A549 (cell line): ENCODE data around the gene RNF175. TPM values are rescaled to one million over a fixed set of nuclear protein-coding genes. Genes with fewer than 3 reads are reported as not detected.

ENCODE experiments used
- ATAC-seq, 2 experiments: fragments of 200-7000 bp in 1 of 2; fragments of >200 bp in 1 of 2; cut with Nextera tagmentation in 1 of 2; cut with Tn5 transposase in 1 of 2; 3 replicates each; pipeline versions ENCODE4 v1.8.0 to v1.9.1; 2018 to 2020; ENCODE audit warnings: mild to moderate bottlenecking in 1 of 2, moderate library complexity in 1 of 2
- CTCF ChIA-PET: fragments of 300-600 bp; sonication (Branson Sonifier 250); formaldehyde crosslinking; extraction: SDS; loops from one replicate; lab custom pipeline; 2021; ENCODE audit warnings: antibody characterized with exemption, inconsistent platforms; lab: Yijun Ruan, JAX
- POLR2A ChIA-PET: fragments of 350-600 bp; formaldehyde crosslinking; extraction: SDS; loops from one replicate; lab custom pipeline; 2021; ENCODE audit warnings: antibody characterized with exemption, inconsistent platforms; lab: Yijun Ruan, JAX
- DNase-seq, 2 experiments: peaks; one replicate each; pipeline versions ENCODE4 v3.0.0 to v3.0.0-alpha.2; 2011 to 2016; ENCODE audit warnings: low read depth in 1 of 2, low spot score in 1 of 2
- FAIRE-seq: peaks from 2 replicates; lab custom pipeline; 2011; peaks lifted over from hg19 to GRCh38; lab: Jason Lieb, UNC
- H3K27ac ChIP-seq, 2 experiments: fragments of >200 bp; sonication (Bioruptor Twin); formaldehyde crosslinking; 3 replicates each; pipeline ENCODE4 v1.5.1; 2016 to 2017
- H3K4me1 ChIP-seq: fragments of >200 bp; sonication (Bioruptor Twin); formaldehyde crosslinking; 3 replicates; pipeline ENCODE4 v1.6.1; 2016
- H3K4me2 ChIP-seq: fragments of >200 bp; sonication (Bioruptor Twin); formaldehyde crosslinking; 3 replicates; pipeline ENCODE4 v1.6.1; 2016
- H3K4me3 ChIP-seq: fragments of >200 bp; sonication (Bioruptor Twin); formaldehyde crosslinking; 3 replicates; pipeline ENCODE4 v1.5.1; 2016
- H3K9me3 ChIP-seq: fragments of >200 bp; sonication (Bioruptor Twin); formaldehyde crosslinking; 3 replicates; pipeline ENCODE4 v1.6.1; 2016
- CEBPB ChIP-seq, 2 experiments: fragments of >200 bp in 1 of 2; sonication (Bioruptor Twin) in 1 of 2; formaldehyde crosslinking in 1 of 2; IDR thresholded peaks; 2 replicates each; pipeline ENCODE4 v1.6.1; 2012 to 2016
- ELK1 ChIP-seq: fragments of 150-350 bp; IDR thresholded peaks from 2 replicates; pipeline ENCODE4 v1.6.1; 2014; ENCODE audit warnings: low read depth, mild to moderate bottlenecking, low read length
- ESRRA ChIP-seq: fragments of 150-350 bp; IDR thresholded peaks from 2 replicates; pipeline ENCODE4 v1.6.1; 2014; ENCODE audit warnings: mild to moderate bottlenecking, low read length, borderline replicate concordance
- FOSL2 ChIP-seq, 2 experiments: fragments of 450-650 bp in 1 of 2; fragments of >200 bp in 1 of 2; sonication (Bioruptor Twin) in 1 of 2; formaldehyde crosslinking; IDR thresholded peaks; 2 replicates each; pipeline versions ENCODE4 v1.5.0 to v1.6.1; 2016 to 2020; ENCODE audit warnings: mild to moderate bottlenecking in 1 of 2, moderate library complexity in 1 of 2
- FOXS1 ChIP-seq: fragments of 250-450 bp; sonication (Bioruptor Pico); IDR thresholded peaks from 2 replicates; pipeline ENCODE4 v1.5.0; 2020; ENCODE audit warnings: mild to moderate bottlenecking, moderate library complexity
- HDAC2 ChIP-seq: fragments of 200-600 bp; sonication (generic); IDR thresholded peaks from 2 replicates; pipeline ENCODE4 v1.6.1; 2016
- HES2 ChIP-seq: fragments of >200 bp; sonication (Bioruptor Twin); formaldehyde crosslinking; IDR thresholded peaks from 2 replicates; pipeline ENCODE4 v1.6.1; 2016
- HMGXB4 ChIP-seq: fragments of 250-450 bp; sonication (Bioruptor Pico); IDR thresholded peaks from 2 replicates; pipeline ENCODE4 v1.5.0; 2021; ENCODE audit warnings: mild to moderate bottlenecking, moderate library complexity, borderline replicate concordance
- JUNB ChIP-seq: fragments of >200 bp; sonication (Bioruptor Twin); formaldehyde crosslinking; IDR thresholded peaks from 2 replicates; pipeline ENCODE4 v1.6.1; 2016
- MAZ ChIP-seq: fragments of 150-350 bp; IDR thresholded peaks from 2 replicates; pipeline ENCODE4 v1.6.1; 2014; ENCODE audit warnings: antibody characterized with exemption, low read depth, low read length, borderline replicate concordance
- NPAS2 ChIP-seq: fragments of 250-450 bp; sonication (Bioruptor Pico); IDR thresholded peaks from 2 replicates; pipeline ENCODE4 v1.8.0; 2022; ENCODE audit warnings: mild to moderate bottlenecking, moderate library complexity, borderline replicate concordance
- PHF8 ChIP-seq: fragments of 200-600 bp; sonication (generic); IDR thresholded peaks from 2 replicates; pipeline ENCODE4 v1.6.1; 2016; ENCODE audit warnings: low read depth, mild to moderate bottlenecking, antibody characterized with exemption, moderate library complexity, borderline replicate concordance
- RAD21 ChIP-seq, 2 experiments: fragments of >200 bp in 1 of 2; sonication (Bioruptor Twin) in 1 of 2; formaldehyde crosslinking in 1 of 2; IDR thresholded peaks in 1 of 2; conservative IDR thresholded peaks in 1 of 2; 2 replicates in 1 of 2; 3 replicates in 1 of 2; pipeline ENCODE4 v1.6.1; 2012 to 2018; ENCODE audit warnings: inconsistent platforms in 1 of 2
- RARB ChIP-seq: fragments of 250-450 bp; sonication (Bioruptor Pico); IDR thresholded peaks from 2 replicates; pipeline ENCODE4 v1.8.0; 2021; ENCODE audit warnings: mild to moderate bottlenecking, moderate library complexity
- REST ChIP-seq: fragments of 200-600 bp; sonication (generic); IDR thresholded peaks from 2 replicates; pipeline ENCODE4 v1.6.1; 2016; ENCODE audit warnings: antibody characterized with exemption, mild to moderate bottlenecking, moderate library complexity
- RNF2 ChIP-seq: fragments of 200-600 bp; sonication (generic); IDR thresholded peaks from 2 replicates; pipeline ENCODE4 v1.6.1; 2016; ENCODE audit warnings: low read depth, mild to moderate bottlenecking, antibody characterized with exemption, moderate library complexity, borderline replicate concordance
- SMC3 ChIP-seq: fragments of >200 bp; sonication (Bioruptor Twin); formaldehyde crosslinking; IDR thresholded peaks from 3 replicates; pipeline ENCODE4 v1.6.1; 2018; ENCODE audit warnings: inconsistent platforms
- SREBF2 ChIP-seq: fragments of 450-650 bp; IDR thresholded peaks from 2 replicates; pipeline ENCODE4 v1.6.1; 2014; ENCODE audit warnings: mild to moderate bottlenecking, moderate library complexity
- USF2 ChIP-seq: fragments of 450-650 bp; IDR thresholded peaks from 2 replicates; pipeline ENCODE4 v1.6.1; 2014; ENCODE audit warnings: antibody characterized with exemption
- ZFP36 ChIP-seq: fragments of 450-650 bp; IDR thresholded peaks from 2 replicates; pipeline ENCODE4 v1.6.1; 2014; ENCODE audit warnings: borderline replicate concordance; ENCODE audit not compliant: partially characterized antibody
- WGBS: methylation state at CpG from one replicate; pipeline ENCODE4 v1.1.6; 2017; ENCODE audit errors: missing lambda C conversion rate; 5-methylcytosine and 5-hydroxymethylcytosine counted together
- polyA minus RNA-seq: library from RNA; depleted of rRNA, polyadenylated mRNA; stranded (reverse); fragments of >200 nt; gene quantifications from 2 replicates; pipeline ENCODE4 v1.2.3, GENCODE V29; 2011; rRNA and poly(A)+ RNA removed
- polyA plus RNA-seq, 4 experiments: library from polyadenylated mRNA; depleted of rRNA in 3 of 4; stranded (reverse); fragments of >200 nt; fragmentation: RNase III in 1 of 4; extraction: RNeasy Plus Mini Kit Qiagen cat#74134 plus additional on column Dnase treatment in 1 of 4; gene quantifications; 2 replicates in 3 of 4; 3 replicates in 1 of 4; pipeline ENCODE4 v1.2.3, GENCODE V29; 2011 to 2017

RNF175 gene
- polyA plus RNA-seq (2011; rRNA removed) (0.05 TPM in 1 of 2 replicates, not detected in the other), polyA plus RNA-seq (2017; fragmentation: RNase III; extraction: RNeasy Plus Mini Kit Qiagen cat#74134 plus additional on column Dnase treatment) (not detected in 3 replicates), polyA minus RNA-seq (not detected in 2 replicates)
- polyA plus RNA-seq (2012; cell fraction: cytosol; rRNA removed) = not detected in 2 replicates
- polyA plus RNA-seq (2012; cell fraction: nucleus; rRNA removed) = not detected in 2 replicates

- TF ChIP-seq MAZ = no peak
- TF ChIP-seq RARB = no peak
- no peak for TF ChIP-seq PHF8
- TF ChIP-seq NPAS2 (CRISPR knock-in tag) = no peak
- TF ChIP-seq RAD21 (conservative IDR thresholded peaks at IDR 0.05 in 1 of 2, IDR thresholded peaks at IDR 0.05 in 1 of 2) = no peak
- TF ChIP-seq FOXS1 = no peak
- TF ChIP-seq ELK1 = no peak
- TF ChIP-seq CEBPB (IDR thresholded peaks at IDR 0.05) = no peak
- TF ChIP-seq FOSL2 (IDR thresholded peaks at IDR 0.05) = no peak
- TF ChIP-seq FOSL2 (CRISPR knock-in tag; IDR thresholded peaks at IDR 0.05) = no peak
- TF ChIP-seq USF2 = no peak
- no peak for TF ChIP-seq SMC3
- no peak for TF ChIP-seq HDAC2
- no peak for TF ChIP-seq ZFP36
- no peak for TF ChIP-seq HMGXB4 (CRISPR knock-in tag)
- no peak for TF ChIP-seq RNF2
- DNase-seq = no peak
- peak; percentile 44 to 81; a peak in 5 of 6 replicates for ATAC-seq
- H3K27ac ChIP-seq = peak within 1 kb of the TSS in 1 of 2 experiments; percentile 65; a peak in 3 of 6 replicates
- POLR2A ChIA-PET = no interaction called here
- H3K4me2 ChIP-seq = peak within 1 kb of the TSS; percentile 94
- peak within 1 kb of the TSS; percentile 48 for H3K4me3 ChIP-seq
- no peaks in the 10 kb centered on the region for H3K4me1 ChIP-seq
- FAIRE-seq = no peak
- 83% methylated on average over 12 of the region's 76 CpGs for WGBS
- H3K9me3 ChIP-seq = no peaks in the 10 kb centered on the region
- CTCF ChIA-PET = no interaction called here
These were observed at the start of gene RNF175 for GRCh38 chr4:153759407-153760316. RNF175 (minus strand) TSS chr4:153760024; CDS start chr4:153759862, 162 bp downstream.

GRCh38 chr4:153809307-153809706 lies 49.5 kb upstream of the RNF175 start:
- POLR2A ChIA-PET = no interaction called here
- no peak for FAIRE-seq

GRCh38 chr4:153808175-153808574 lies 48.4 kb upstream of the RNF175 start:
- no peak for TF ChIP-seq HES2
- TF ChIP-seq REST = no peak
- no peak for TF ChIP-seq SREBF2
- no peak for TF ChIP-seq JUNB
- TF ChIP-seq USF2 = no peak
- Histone ChIP-seq H3K9me3 (no peaks in the 10 kb centered on the region), H3K4me3 (no peak overlapping the region), H3K4me2 (no peak overlapping the region), H3K27ac (no peak overlapping the region), H3K4me1 (no peaks in the 10 kb centered on the region)
- ATAC-seq = no peak
- POLR2A ChIA-PET = no interaction called here
- no peak for FAIRE-seq
- CTCF ChIA-PET = no interaction called here
- WGBS = 43% methylated on average over 1 of the region's 1 CpG
- no peak for DNase-seq

More at GRCh38 chr4:153809307-153809706, 49.5 kb upstream of the RNF175 start:
- Histone ChIP-seq H3K4me1 (no peaks in the 10 kb centered on the region), H3K27ac (no peak overlapping the region), H3K4me2 (no peak overlapping the region), H3K4me3 (no peak overlapping the region), H3K9me3 (no peaks in the 10 kb centered on the region)
- no peak for TF ChIP-seq ESRRA
- DNase-seq (no peak), ATAC-seq (no peak)
- CTCF ChIA-PET = no interaction called here
